ENCODE measurements around the gene CNTNAP5. TPM values are rescaled to one million over a fixed set of nuclear protein-coding genes. Genes with fewer than 3 reads are reported as not detected.

CNTNAP5 gene
- total RNA-seq, 1 experiment from 2014 or later: 0.48 TPM

- no peaks in the 10 kb centered on the region; a peak in 1 of 5 replicates for H3K9me3 Mint-ChIP-seq
- Histone ChIP-seq H2AK5ac (ENCODE audit: insufficient read length, low read length) (no peak overlapping the region), H3K9ac (ENCODE audit: extremely low read depth, insufficient read length, low read length) (no peak overlapping the region), H3K23ac (ENCODE audit: insufficient read length, low read depth, low read length) (no peak overlapping the region), H2BK12ac (ENCODE audit: insufficient read length, low read depth, low read length) (no peak overlapping the region), H3K4me2 (ENCODE audit: insufficient read depth, insufficient read length, low read length) (no peak overlapping the region), H3T11ph (ENCODE audit: low read length) (no peak overlapping the region), H3K14ac (ENCODE audit: insufficient read depth, low read length) (no peak overlapping the region), H3K27ac (ENCODE audit: insufficient read length, low read depth, low read length) (no peak overlapping the region), H4K8ac (replicated peaks; ENCODE audit: insufficient read length, low read depth, low read length) (no peak overlapping the region), H2BK15ac (ENCODE audit: low read depth, low read length) (no peak overlapping the region; the same call in 1 of the 2 replicates), H4K91ac (ENCODE audit: insufficient read length, low read depth, low read length) (no peak overlapping the region), H3K79me1 (ENCODE audit: insufficient read depth, low read depth, low read length, poor library complexity, severe bottlenecking) (no peaks in the 10 kb centered on the region), H3K4ac (ENCODE audit: low read depth, low read length) (no peak overlapping the region), H2AFZ (ENCODE audit: low read length) (no peak overlapping the region), H4K5ac (ENCODE audit: insufficient read length, low read depth, low read length) (no peak overlapping the region), H3K18ac (ENCODE audit: insufficient read length, low read depth, low read length) (no peak overlapping the region), H3K9me3 (ENCODE audit: control insufficient read depth, low read depth, low read length) (no peaks in the 10 kb centered on the region), H3K79me2 (ENCODE audit: insufficient read depth, low read length) (no peaks in the 10 kb centered on the region), H3K4me1 (ENCODE audit: insufficient read depth, low read length) (no peaks in the 10 kb centered on the region), H2BK120ac (ENCODE audit: low read depth, low read length, poor library complexity, severe bottlenecking) (no peak overlapping the region), H3K27me3 (ENCODE audit: insufficient read depth, low read length) (no peaks in the 10 kb centered on the region), H3K23me2 (ENCODE audit: insufficient read length, low read depth, low read length, poor library complexity, severe bottlenecking) (no peaks in the 10 kb centered on the region), H2BK20ac (ENCODE audit: low read depth, low read length, poor library complexity, severe bottlenecking) (no peak overlapping the region), H2BK5ac (ENCODE audit: insufficient read length, low read length) (no peak overlapping the region), H3K56ac (ENCODE audit: insufficient read length, low read depth, low read length) (no peak overlapping the region), H4K20me1 (ENCODE audit: control insufficient read depth, insufficient read depth, insufficient read length) (no peaks in the 10 kb centered on the region)
- no peak overlapping the region for H3K27ac Mint-ChIP-seq
- DNase-seq: no peak
- no peak for TF ChIP-seq CTCF (conservative IDR thresholded peaks at IDR 0.05)
- H3K27me3 Mint-ChIP-seq (ENCODE audit: low read depth): no peaks in the 10 kb centered on the region
- no peak overlapping the region for H3K4me3 Mint-ChIP-seq
- H3K36me3 Mint-ChIP-seq (ENCODE audit: insufficient read depth in 1 of 3, low read depth in 3 of 3): no peaks in the 10 kb centered on the region
- no CpG with 5 or more reads among the region's 2 CpGs for WGBS (ENCODE audit: extremely low coverage, insufficient read length, low lambda C conversion rate)
- H3K4me1 Mint-ChIP-seq: peaks cover 6 to 18% of the 10 kb centered on the region in 2 experiments
These were observed 536.4 kb downstream of the CNTNAP5 start for GRCh38 chr2:124561486-124561885.
